Coronary artery (tissue), 2 donors: Measurements from ENCODE around the gene INPP5A.

Experiments used
- DNase-seq: peaks from one replicate; pipeline ENCODE4 v3.0.0-alpha.2; 2017; ENCODE audit warnings: low spot score
- H3K27ac ChIP-seq, 2 donors: fragments of 200-600 bp; sonication (generic); one replicate each; pipeline ENCODE4 v1.5.1; 2016 to 2019
- H3K4me3 ChIP-seq: fragments of 200-600 bp; sonication (generic); 2 replicates; pipeline ENCODE4 v1.5.1; 2016; ENCODE audit warnings: mild to moderate bottlenecking, moderate library complexity
- TF ChIP-seq, protein P1 (sequence below): fragments of 200-600 bp; sonication (generic); IDR thresholded peaks from one replicate; pipeline ENCODE4 v1.5.1; 2019; ENCODE audit warnings: antibody characterized with exemption

Gene INPP5A

DNA sequence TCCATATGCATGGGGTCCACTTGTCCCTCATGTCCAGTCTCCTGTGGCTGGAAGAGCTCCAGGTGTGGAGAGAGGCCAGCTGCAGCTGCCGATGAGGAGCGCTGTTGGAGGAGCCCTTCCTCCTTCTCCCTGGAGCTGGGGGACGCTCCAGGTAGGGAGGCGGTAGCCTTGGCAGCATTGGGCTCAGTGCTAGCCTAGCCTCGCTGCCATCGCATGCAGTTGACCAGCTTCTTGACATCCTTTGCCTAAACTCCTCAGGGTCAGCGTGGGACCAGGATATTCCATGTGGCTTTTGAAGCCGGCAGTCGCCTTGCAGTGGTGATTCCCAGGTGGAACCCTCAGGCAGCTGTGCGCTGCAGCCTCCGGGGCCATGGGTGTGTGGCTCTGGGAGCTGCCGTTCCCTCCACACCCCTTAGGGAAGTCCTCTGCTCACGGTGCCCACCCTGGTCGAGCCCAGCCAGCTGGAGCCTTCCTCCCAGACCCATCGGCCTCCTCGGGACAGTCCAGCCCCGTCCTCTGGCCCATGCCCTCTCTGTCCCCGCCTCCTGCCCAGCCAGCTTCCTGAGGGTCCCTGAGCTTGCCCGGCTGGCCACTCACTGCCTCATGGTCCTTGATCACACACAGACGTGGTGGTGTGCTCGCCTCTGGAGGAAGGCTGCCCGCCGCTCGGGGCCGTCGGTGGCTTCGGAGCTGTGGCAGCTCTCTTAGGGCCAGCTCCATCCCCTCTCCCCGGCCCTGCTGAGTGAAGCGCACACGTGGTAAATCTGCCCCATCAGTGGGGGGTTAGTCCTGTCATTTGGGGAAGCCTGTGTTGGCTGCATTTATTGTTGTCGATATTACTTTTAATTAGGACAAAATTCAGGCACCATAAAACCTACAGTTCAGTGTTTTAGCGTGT, 21.2 kb downstream of the INPP5A start:
- H3K4me3 ChIP-seq = no peak overlapping the region
- H3K27ac ChIP-seq = no peak overlapping the region
- no peak for DNase-seq
- TF ChIP-seq, protein P1, sequence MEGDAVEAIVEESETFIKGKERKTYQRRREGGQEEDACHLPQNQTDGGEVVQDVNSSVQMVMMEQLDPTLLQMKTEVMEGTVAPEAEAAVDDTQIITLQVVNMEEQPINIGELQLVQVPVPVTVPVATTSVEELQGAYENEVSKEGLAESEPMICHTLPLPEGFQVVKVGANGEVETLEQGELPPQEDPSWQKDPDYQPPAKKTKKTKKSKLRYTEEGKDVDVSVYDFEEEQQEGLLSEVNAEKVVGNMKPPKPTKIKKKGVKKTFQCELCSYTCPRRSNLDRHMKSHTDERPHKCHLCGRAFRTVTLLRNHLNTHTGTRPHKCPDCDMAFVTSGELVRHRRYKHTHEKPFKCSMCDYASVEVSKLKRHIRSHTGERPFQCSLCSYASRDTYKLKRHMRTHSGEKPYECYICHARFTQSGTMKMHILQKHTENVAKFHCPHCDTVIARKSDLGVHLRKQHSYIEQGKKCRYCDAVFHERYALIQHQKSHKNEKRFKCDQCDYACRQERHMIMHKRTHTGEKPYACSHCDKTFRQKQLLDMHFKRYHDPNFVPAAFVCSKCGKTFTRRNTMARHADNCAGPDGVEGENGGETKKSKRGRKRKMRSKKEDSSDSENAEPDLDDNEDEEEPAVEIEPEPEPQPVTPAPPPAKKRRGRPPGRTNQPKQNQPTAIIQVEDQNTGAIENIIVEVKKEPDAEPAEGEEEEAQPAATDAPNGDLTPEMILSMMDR = no peak

DNA sequence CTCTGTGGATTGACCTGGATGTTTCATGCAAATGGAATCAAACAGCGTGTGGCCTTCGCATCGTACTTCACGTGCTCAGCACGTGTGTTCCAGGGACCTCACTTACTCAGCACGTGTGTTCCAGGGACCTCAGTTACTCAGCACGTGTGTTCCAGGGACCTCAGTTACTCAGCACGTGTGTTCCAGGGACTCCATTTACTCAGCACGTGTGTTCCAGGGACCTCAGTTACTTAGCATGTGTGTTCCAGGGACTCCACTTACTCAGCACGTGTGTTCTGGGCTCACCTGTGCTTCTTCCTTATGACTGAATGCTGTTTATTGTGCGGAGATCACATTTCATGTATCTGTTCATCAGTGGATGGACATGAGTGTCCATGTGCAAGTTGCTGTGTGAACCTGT, 22.0 kb downstream of the INPP5A start:
- Histone ChIP-seq H3K27ac (no peak overlapping the region), H3K4me3 (no peak overlapping the region)
- TF ChIP-seq, protein P1 = no peak
- no peak for DNase-seq

DNA sequence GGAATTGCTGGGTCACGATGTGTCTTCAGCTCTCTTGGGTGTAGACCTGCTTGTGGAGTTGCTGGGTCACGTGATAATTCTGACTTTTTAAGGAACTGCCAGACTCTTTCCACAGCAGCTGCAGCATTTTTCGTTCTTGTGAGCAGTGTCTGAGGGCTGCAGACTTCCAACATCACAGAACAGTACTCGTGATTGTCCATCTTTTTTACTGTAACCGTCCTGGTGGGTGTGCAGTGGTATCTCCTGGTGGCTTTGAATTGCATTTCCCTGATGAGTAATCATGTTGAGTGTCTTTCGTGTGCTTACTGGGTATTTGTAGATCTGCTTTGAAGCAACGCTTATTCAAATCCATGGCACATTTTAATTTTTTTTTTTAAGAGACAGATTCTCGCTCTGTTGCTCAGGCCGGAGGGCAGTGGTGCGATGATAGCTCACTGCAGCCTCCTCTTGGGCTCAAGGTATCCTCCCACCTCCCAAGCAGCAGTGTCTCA, 22.7 kb downstream of the INPP5A start:
- H3K4me3 ChIP-seq = no peak overlapping the region
- TF ChIP-seq, protein P1 = no peak
- H3K27ac ChIP-seq = no peak overlapping the region
- DNase-seq = no peak

DNA sequence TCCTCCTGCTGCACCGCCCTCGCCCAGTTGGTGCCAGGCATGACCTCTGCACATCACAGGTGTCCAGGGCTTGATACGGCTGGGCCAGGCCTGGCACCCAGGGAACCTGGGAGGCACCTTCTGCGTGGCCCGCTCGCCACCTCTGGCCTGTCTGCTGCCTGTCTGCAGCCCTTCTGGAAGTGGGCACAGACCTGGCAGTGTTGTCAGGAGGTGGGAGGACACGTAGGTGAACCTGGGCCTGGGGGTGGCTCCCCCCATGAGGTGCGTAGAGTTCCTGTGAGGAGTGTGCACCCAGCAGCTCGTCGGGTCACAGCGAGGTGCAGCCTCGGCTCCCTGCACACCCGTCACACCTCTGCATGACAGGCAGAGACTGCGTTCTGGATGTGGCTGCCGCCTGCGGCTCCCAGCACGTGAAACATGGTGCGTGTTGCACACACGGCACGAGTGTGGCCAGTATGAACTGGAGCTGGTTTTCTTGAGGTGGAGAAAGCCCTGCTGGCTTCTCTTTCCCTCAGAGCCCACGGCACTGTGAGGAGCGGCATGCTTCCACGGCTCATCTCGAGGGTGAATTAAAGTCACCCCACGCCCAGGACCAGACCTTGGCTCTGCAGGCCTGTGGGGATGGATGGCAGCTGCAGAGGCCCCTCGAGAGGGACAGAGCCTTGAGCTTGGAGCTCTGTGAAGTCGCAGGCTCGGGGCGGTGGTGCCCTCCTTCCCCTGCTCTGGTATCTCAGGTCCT, 24.8 kb downstream of the INPP5A start:
- no peak overlapping the region for H3K27ac ChIP-seq
- DNase-seq = no peak
- TF ChIP-seq, protein P1 = no peak
- no peak overlapping the region for H3K4me3 ChIP-seq

DNA sequence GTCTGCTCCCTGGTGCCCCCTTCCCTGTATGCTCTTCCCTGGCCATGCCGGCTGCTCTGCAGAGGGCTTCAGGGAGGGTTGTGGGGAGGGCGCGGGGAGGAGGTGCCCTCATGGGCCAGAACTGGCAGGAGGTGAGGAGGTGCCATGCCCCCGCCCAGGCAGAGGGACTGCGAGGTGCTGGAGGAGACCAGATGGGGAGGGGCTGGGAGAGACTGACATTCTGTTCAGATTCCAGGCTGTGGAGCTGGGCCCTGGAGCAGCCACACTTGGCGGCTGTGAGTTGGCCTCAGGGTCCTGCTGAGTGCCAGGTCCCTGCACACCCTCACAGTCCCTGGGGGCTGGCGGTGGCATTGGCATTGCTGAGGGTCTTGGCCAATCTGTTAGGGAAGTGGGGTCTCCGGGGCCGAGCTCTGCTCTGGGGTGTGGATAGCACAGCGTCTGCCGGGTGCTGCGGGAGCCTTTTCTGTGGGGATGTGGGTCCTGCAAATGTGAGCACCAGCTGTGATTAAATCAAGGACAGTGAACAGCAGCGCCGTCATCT, 25.4 kb downstream of the INPP5A start:
- TF ChIP-seq, protein P1 = no peak
- DNase-seq = no peak
- Histone ChIP-seq H3K27ac (no peak overlapping the region), H3K4me3 (no peak overlapping the region)

DNA sequence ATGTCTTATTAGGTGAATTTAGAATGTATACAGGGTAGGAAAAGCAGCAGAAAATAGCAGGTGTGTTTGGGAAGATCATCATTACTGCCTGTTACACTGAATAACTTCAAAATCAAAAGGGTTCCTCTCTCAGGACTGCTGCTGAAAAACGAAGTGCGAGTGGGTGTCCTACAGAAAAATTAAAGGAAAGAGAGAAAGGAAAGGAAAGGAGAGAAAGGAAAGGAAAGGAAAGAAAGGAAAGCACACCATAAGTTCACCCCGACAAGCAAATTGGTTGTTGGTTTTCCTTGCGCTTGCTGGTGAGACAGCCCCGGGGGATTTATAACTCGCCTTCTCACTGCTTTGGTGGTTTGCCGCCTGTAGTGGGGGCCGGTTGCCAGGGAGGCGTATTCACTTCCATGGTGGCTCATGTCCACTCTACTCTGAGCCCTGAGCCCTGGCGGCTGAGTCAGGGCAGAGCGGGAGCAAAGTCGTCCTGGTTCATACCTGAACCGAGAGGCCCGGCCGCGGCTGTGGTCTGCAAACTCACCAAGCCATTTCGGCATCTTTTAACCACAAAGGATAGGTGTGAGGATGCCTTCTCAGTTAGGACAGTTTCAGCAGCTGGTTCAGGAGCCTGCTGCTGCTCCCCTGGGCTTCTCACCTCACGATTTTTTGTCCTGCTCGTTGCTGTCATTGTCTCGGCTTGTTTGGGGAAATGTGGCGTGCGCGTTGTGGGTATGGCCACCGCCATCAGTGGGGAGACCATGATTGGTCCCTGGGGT, 26.1 kb downstream of the INPP5A start:
- no peak overlapping the region for H3K4me3 ChIP-seq
- no peak overlapping the region for H3K27ac ChIP-seq
- DNase-seq = no peak
- TF ChIP-seq, protein P1 = no peak
